Thymus (tissue), 11 donors: ENCODE data around the gene TSEN34. TPM values are rescaled to one million over a fixed set of nuclear protein-coding genes. Genes with fewer than 3 reads are reported as not detected.
"Not testable (repeated sequence)": the region's sequence is repeated elsewhere in the genome, so short reads cannot be mapped to it uniquely, and the experiment has no call there.

Source experiments
- DNase-seq, 9 donors: peaks; one replicate each; pipeline ENCODE4 v3.0.0-alpha.2; 2013; ENCODE audit warnings: low spot score in 9 of 9, low read depth in 6 of 9, missing footprints in 1 of 9
- H3K27ac ChIP-seq, 2 donors: one replicate each; pipeline ENCODE4 v1.5.1; 2013; ENCODE audit warnings: control low read depth in 1 of 2, low read depth in 1 of 2, low read length in 1 of 2, mild to moderate bottlenecking in 1 of 2, moderate library complexity in 1 of 2
- H3K27me3 ChIP-seq, 2 donors: one replicate each; pipeline ENCODE4 v1.5.1; 2013; ENCODE audit warnings: low read length in 1 of 2; ENCODE audit not compliant: control insufficient read depth in 2 of 2, insufficient read depth in 1 of 2
- H3K36me3 ChIP-seq, 2 donors: one replicate each; pipeline ENCODE4 v1.5.1; 2013; ENCODE audit warnings: low read length in 1 of 2, mild to moderate bottlenecking in 1 of 2, moderate library complexity in 1 of 2; ENCODE audit not compliant: control insufficient read depth in 2 of 2, insufficient read depth in 2 of 2
- H3K4me1 ChIP-seq, 2 donors: one replicate each; pipeline ENCODE4 v1.5.1; 2013; ENCODE audit warnings: low read length in 2 of 2; ENCODE audit not compliant: control insufficient read depth in 2 of 2, insufficient read depth in 2 of 2
- H3K4me3 ChIP-seq, 2 donors: one replicate each; pipeline ENCODE4 v1.5.1; 2013; ENCODE audit warnings: low read length in 2 of 2, control low read depth in 1 of 2, mild to moderate bottlenecking in 1 of 2
- H3K9me3 ChIP-seq, 2 donors: one replicate each; pipeline ENCODE4 v1.5.1; 2013; ENCODE audit warnings: low read length in 1 of 2, mild to moderate bottlenecking in 1 of 2; ENCODE audit not compliant: control insufficient read depth in 2 of 2, insufficient read depth in 1 of 2
- WGBS: extraction: QIAGEN DNeasy Blood & Tissue Kit; methylation state at CpG from one replicate; pipeline ENCODE4 v1.1.7; 2013; 5-methylcytosine and 5-hydroxymethylcytosine counted together
- polyA plus RNA-seq: library from polyadenylated mRNA; stranded (reverse); fragments of 200-250 nt; gene quantifications from one replicate; pipeline ENCODE4 v1.2.3, GENCODE V29; 2013
- total RNA-seq: library from RNA; stranded (reverse); fragments of 120-200 nt; gene quantifications from one replicate; pipeline ENCODE4 v1.2.4, GENCODE V29; 2013
- donor health status: healthy.

The TSEN34 gene
- total and polyA plus RNA-seq, 2 donors = 24.1 to 38.8 TPM

DNA sequence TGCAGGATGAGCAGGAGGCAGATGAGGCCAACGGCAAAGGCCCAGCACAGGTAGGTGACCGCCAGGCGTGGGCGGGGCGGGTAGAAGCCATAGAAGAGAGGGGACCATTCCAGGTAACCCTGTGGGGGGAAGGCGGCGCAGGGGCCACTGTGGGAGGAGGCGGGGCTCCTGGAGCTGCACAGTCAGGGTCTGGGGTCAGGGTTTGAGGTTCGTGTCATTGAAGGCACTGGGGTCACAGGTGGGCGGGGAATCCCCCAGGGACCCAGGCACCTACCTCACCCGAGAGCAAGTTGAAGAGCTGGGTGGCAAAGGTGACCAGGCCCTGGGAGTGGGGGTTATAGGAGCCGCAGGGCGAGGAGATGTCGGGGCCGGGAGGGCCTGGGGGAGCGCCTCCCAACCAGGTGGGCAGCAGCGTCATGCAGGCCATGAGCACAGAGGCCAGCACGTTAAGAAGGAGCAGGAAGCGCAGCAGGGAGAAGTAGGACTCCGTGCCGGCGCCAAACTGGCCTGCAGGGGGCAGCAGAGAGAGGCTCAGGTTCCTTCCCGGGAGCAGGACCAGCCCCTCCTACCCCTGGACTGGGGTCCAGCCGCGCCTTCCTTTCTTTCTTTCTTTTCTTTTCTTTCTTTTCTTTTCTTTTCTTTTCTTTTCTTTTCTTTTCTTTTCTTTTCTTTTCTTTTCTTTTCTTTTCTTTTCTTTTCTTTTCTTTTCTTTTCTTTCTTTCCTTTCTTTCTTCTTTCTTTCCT, 22.8 kb upstream of the TSEN34 start:
- peak in 8 of 9 donors; percentile 64 to 92 (median 84) for DNase-seq
- Histone ChIP-seq H3K4me1 (peaks cover 0 to 3% of the 10 kb centered on the region in 2 donors), H3K9me3 (peaks cover 0 to 17% of the 10 kb centered on the region in 2 donors), H3K4me3 (no peak overlapping the region), H3K36me3 (no peaks in the 10 kb centered on the region), H3K27me3 (peaks cover 2 to 32% of the 10 kb centered on the region in 2 donors), H3K27ac (no peak overlapping the region)
- 33% methylated on average over 25 of the region's 25 CpGs for WGBS

DNA sequence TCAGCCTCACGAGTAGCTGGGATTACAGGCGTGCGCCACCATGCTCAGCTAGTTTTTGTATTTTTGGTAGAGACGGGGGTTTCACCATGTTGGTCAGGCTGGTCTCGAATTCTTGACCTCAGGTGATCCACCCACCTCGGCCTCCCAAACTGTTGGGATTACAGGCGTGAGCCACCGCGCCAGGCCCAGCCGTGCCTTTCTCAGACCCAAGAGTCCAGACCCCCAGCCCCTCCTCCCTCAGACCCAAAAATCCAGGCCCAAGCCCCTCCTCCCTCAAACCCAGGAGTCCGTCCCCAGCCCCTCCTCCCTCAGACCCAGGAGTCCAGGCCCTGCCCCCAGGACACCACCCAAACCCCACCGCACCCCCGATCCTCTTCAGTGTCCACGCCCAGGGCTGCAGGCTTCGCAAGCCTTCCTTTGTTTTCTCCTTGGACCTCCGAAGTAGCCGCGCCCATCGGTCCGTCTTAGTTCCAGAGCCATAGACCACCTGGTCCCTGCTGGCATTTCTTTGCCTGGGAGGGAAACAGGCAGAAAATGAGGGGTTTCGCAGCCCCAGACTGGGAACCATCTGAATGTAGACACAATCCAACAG, 21.9 kb upstream of the TSEN34 start:
- Histone ChIP-seq H3K27ac (no peak overlapping the region), H3K27me3 (peaks cover 2 to 23% of the 10 kb centered on the region in 2 donors), H3K9me3 (peaks cover 0 to 14% of the 10 kb centered on the region in 2 donors), H3K4me1 (peaks cover 0 to 3% of the 10 kb centered on the region in 2 donors), H3K36me3 (no peaks in the 10 kb centered on the region), H3K4me3 (no peak overlapping the region)
- no peak for DNase-seq
- WGBS = 96% methylated on average over 21 of the region's 21 CpGs

- H3K27ac ChIP-seq, H3K4me3 ChIP-seq, H3K9me3 ChIP-seq, DNase-seq, H3K4me1 ChIP-seq, H3K36me3 ChIP-seq, H3K27me3 ChIP-seq: not testable (repeated sequence)
- WGBS = 87% methylated on average over 17 of the region's 23 CpGs
Observed at GRCh38 chr19:54171736-54172431, 19.2 kb upstream of the TSEN34 start.

DNA sequence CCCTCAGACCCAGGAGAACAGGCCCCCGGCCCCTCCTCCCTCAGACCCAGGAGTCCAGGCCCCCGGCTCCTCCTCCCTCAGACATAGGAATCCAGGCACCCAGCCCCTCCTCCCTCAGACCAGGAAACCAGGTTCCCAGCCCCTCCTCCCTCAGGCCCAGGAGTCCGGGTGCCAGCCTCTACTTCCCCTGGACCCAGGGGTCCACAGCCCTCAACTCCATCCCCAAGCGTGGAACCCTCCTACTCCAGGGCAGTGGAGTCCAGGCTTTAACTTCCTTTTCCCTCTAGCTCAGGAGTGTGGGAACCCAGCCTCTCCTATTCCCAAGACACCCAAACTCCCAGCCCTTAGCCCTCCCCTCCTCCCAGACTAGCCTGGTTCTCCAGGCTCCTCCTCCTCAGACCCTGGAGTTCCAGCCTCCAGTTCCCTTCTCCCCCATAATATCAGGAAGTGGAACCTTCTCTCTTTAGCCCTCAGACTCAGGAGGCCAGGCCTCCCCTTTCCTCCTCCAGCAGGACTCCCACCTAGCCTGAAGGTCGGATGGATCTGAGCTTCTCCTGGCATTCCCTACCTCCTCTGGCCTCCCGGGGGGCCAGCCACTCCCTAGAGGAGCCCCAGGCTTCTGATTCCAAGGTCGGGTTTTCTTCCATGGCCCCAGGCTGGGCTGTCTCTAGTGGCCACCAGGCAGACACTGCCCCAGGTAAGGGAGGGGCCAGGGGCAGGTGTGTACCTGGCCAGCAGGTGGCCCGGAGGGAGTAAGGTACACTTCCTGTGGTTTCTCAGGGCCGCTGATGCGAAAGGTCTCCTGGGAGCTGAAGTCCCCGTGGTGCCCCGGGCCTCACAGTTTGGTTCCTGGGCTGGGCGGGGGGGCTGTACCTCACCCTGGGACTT, 18.4 kb upstream of the TSEN34 start, which contains the start of gene TMC4:
TSS of gene TMC4 (minus strand) at position 690 of the 888 bp plus-strand sequence. CDS start at position 647, 43 bp downstream.
- DNase-seq = no peak
- WGBS = 32% methylated on average over 13 of the region's 13 CpGs
- H3K27me3 ChIP-seq = peaks cover 0 to 6% of the 10 kb centered on the region in 2 donors
- H3K27ac ChIP-seq = peak within 1 kb of the TSS in 1 of 2 donors; percentile 21
- peak within 1 kb of the TSS in 1 of 2 donors; percentile 22 for H3K4me3 ChIP-seq
- H3K36me3 ChIP-seq = peaks cover 0 to 3% of the 10 kb centered on the region in 2 donors
- no peaks in the 10 kb centered on the region for H3K9me3 ChIP-seq
- H3K4me1 ChIP-seq = peaks cover 0 to 3% of the 10 kb centered on the region in 2 donors

GRCh38 chr19:54173359-54173699, 17.8 kb upstream of the TSEN34 start:
- 58% methylated on average over 15 of the region's 15 CpGs for WGBS
- Histone ChIP-seq H3K4me3 (no peak overlapping the region), H3K27me3 (peaks cover 0 to 6% of the 10 kb centered on the region in 2 donors), H3K4me1 (peaks cover 0 to under 1% of the 10 kb centered on the region in 2 donors), H3K9me3 (no peaks in the 10 kb centered on the region), H3K36me3 (peaks cover 0 to 3% of the 10 kb centered on the region in 2 donors), H3K27ac (no peak overlapping the region)
- DNase-seq = no peak

- Histone ChIP-seq H3K4me3 (no peak overlapping the region), H3K27ac (no peak overlapping the region), H3K4me1 (peaks cover 0 to 3% of the 10 kb centered on the region in 2 donors), H3K27me3 (peaks cover 0 to 6% of the 10 kb centered on the region in 2 donors), H3K36me3 (peaks cover 0 to 3% of the 10 kb centered on the region in 2 donors), H3K9me3 (no peaks in the 10 kb centered on the region)
- DNase-seq = no peak
- 96% methylated on average over 25 of the region's 25 CpGs for WGBS
Observed at GRCh38 chr19:54173951-54174834, 16.9 kb upstream of the TSEN34 start.

DNA sequence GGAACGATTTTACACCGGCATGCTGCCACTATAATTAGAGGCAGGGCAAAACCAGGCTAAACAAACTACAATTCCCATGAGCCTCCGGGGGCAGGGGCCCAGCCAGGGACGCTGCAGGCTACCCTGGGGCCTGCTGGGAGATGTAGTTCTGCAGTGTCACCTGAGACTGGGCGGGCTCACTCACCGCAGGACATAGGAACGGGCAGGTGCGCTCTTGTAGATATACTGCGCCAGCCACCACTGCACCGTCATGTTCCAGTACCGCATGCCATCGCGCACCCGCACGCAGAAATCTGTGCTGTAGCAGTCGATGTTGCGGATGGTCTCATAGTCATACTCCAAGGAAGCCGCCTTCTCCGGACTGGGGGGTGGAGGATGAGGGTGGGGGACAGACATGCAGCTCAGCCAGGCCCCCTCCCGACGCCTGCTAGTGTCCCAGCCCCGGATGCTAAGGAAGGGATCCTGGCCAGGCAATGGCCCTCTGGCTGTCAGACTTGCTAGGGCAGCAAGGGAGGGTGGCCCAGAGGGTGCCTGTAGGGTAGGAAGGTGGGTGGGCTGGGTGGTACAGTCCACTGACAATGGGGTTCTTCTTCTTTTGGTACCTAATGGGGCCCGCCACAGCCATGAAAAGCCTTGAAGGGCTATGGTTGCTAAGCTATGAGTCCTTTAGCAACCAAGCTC, 12.4 kb upstream of the TSEN34 start:
- H3K27me3 ChIP-seq = no peaks in the 10 kb centered on the region
- DNase-seq = peak in 2 of 9 donors; percentile 50 to 56
- peaks cover 0 to 21% of the 10 kb centered on the region in 2 donors for H3K36me3 ChIP-seq
- 95% methylated on average over 23 of the region's 23 CpGs for WGBS
- H3K4me1 ChIP-seq = peaks cover 0 to 14% of the 10 kb centered on the region in 2 donors
- no peak overlapping the region for H3K4me3 ChIP-seq
- H3K27ac ChIP-seq = no peak overlapping the region
- no peaks in the 10 kb centered on the region for H3K9me3 ChIP-seq
